Measurements from ENCODE around the gene ERV3-1.
A peak's percentile ranks its signal among the peaks of the same experiment; 100 is the strongest.
"Not testable (repeated sequence)": the region's sequence is repeated elsewhere in the genome, so short reads cannot be mapped to it uniquely, and the experiment has no call there.

Gene ERV3-1

DNA sequence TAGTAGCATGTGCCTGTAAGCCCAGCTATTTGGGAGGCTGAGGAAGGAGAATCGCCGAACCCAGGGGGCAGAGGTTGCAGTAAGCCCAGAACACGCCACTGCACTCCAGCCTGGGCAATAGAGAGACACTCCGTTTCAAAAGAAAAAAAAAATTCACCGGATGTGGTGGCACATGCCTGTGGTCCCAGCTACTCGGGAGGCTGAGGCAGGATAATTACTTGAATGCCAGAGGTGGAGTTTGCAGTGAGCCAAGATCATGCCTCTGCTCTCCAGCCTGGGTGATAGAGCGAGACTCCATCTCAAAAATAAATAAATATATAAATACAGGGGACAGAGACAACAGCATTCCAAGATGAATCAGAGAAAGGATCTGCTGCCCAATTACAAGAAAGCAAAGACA lies 3.4 kb upstream of the ERV3-1 start:
- H3K4me3 ChIP-seq (replicated peaks; ENCODE audit: low read depth, low read length); DNase-seq (ENCODE audit: low read depth): not testable (repeated sequence)

GRCh38 chr7:65009394-65009793 lies 2.9 kb upstream of the ERV3-1 start:
- not testable (repeated sequence) for DNase-seq (ENCODE audit: low read depth)

DNA sequence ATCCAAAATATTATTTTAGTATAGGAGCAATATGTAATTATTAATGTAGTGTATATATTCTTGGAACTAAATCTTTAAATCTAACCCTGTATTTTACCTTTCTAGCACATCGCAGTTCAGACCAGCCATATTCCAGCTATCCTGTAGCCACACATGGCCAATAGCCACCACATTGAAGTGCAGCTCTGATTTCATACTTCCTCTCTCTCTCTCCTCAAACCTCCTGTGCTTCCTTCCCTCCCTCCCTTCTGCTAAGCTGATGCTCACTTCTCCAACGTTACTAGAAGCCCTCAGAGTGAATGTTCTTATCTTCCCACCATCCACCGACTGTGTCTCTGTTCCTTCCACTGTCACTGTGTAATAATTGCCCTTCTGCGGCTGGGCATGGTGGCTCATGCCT lies 549 bp upstream of the ERV3-1 start:
- DNase-seq (ENCODE audit: low read depth): not testable (repeated sequence)
- H3K4me3 ChIP-seq (replicated peaks; ENCODE audit: low read depth, low read length): peak overlapping the region; percentile 88

More at GRCh38 chr7:65009394-65009793, 2.9 kb upstream of the ERV3-1 start:
- H3K4me3 ChIP-seq (replicated peaks; ENCODE audit: low read depth, low read length): not testable (repeated sequence)

- TF ChIP-seq, protein P1, sequence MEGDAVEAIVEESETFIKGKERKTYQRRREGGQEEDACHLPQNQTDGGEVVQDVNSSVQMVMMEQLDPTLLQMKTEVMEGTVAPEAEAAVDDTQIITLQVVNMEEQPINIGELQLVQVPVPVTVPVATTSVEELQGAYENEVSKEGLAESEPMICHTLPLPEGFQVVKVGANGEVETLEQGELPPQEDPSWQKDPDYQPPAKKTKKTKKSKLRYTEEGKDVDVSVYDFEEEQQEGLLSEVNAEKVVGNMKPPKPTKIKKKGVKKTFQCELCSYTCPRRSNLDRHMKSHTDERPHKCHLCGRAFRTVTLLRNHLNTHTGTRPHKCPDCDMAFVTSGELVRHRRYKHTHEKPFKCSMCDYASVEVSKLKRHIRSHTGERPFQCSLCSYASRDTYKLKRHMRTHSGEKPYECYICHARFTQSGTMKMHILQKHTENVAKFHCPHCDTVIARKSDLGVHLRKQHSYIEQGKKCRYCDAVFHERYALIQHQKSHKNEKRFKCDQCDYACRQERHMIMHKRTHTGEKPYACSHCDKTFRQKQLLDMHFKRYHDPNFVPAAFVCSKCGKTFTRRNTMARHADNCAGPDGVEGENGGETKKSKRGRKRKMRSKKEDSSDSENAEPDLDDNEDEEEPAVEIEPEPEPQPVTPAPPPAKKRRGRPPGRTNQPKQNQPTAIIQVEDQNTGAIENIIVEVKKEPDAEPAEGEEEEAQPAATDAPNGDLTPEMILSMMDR (IDR thresholded peaks at IDR 0.05; ENCODE audit: low read length, missing control alignments): no peak
- H3K4me3 ChIP-seq (replicated peaks; ENCODE audit: low read depth, low read length): no peak overlapping the region
- no peak for DNase-seq (ENCODE audit: low read depth)
Measured at GRCh38 chr7:65004575-65004974, 1.9 kb downstream of the ERV3-1 start.

DNA sequence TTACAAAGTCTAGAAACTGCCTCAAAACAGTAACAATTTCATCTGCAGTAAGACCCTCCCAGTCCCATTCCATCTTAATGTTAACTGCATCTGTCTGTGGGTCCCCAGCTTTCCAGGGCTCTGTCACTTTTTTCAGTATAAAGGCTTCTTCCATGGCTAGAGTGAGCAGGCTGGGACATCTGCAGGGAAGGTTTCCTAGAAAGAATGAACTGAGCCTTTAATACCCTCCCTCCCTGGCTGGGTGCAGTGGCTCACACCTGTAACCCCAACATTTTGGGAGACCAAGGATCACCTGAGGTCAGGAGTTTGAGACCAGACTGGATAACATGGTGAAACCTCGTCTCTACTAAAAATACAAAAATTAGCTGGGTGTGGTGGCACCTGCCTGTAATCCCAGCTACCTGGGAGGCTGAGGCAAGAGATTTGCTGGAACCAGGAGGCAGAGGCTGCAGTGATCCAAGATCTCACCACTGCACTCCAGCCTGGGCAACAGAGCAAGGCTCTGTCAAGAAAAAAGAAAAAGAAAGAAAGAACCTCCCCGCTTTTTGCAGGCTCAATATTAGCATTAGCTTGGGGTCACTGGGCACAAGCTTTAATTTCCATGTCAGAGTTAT lies 3.4 kb downstream of the ERV3-1 start:
- no peak for DNase-seq (ENCODE audit: low read depth)
- TF ChIP-seq, protein P1 (IDR thresholded peaks at IDR 0.05; ENCODE audit: low read length, missing control alignments): no peak
- H3K4me3 ChIP-seq (replicated peaks; ENCODE audit: low read depth, low read length): no peak overlapping the region

DNA sequence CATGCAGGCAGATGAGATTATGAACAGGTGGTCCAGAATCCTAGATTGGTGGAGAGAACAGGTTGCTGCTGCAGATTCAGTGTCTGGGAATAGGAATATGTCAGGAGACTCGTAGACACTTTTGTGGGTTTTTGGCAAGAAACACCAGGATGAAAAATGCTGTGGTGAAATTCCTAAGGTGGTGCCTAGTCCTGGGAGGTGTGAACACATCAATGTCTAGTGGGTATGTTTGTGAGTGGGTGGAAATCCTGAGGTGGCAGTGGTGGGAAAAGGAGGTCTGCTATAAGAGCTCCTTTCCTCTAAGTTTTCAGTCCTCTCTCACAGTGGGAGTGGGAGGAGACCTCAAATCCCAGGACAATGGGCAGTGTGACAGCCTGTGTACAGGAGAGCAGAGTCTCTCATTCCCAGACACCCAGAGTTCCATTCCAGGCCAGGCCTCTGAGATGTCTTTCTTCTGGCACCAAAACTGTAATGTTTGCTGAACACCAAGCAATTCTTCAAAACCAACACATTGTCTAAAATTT lies 5.1 kb downstream of the ERV3-1 start:
- TF ChIP-seq, protein P1 (IDR thresholded peaks at IDR 0.05; ENCODE audit: low read length, missing control alignments): no peak
- DNase-seq (ENCODE audit: low read depth): no peak
- no peak overlapping the region for H3K4me3 ChIP-seq (replicated peaks; ENCODE audit: low read depth, low read length)

- DNase-seq (ENCODE audit: low read depth): peak; percentile 88
- H3K4me3 ChIP-seq (replicated peaks; ENCODE audit: low read depth, low read length): no peak overlapping the region
- TF ChIP-seq, protein P1 (IDR thresholded peaks at IDR 0.05; ENCODE audit: low read length, missing control alignments): no peak
Measured at GRCh38 chr7:64999165-65000004, 7.1 kb downstream of the ERV3-1 start.

- H3K4me3 ChIP-seq (replicated peaks; ENCODE audit: low read depth, low read length): no peak overlapping the region
- TF ChIP-seq, protein P1 (IDR thresholded peaks at IDR 0.05; ENCODE audit: low read length, missing control alignments): no peak
- DNase-seq (ENCODE audit: low read depth): no peak
Measured at GRCh38 chr7:64998865-64999164, 7.7 kb downstream of the ERV3-1 start.

Measured in fibroblast of pulmonary artery (primary cell).